Stimulated activated effector memory CD8-positive, alpha-beta T cell treated with anti-CD3 and anti-CD28 coated beads, Interleukin-12 subunit alpha, Interleukin-12 subunit beta, amount 100 ng/mL, for 72 hours (primary cell): ENCODE measurements around the gene PDE8B.

ENCODE experiments used
- ATAC-seq: fragments of 150-1000 bp; cut with Tn5 transposase; 2 replicates; pipeline ENCODE4 v1.10.0; 2021
- DNase-seq, 2 donors: peaks; one replicate each; pipeline ENCODE4 v3.0.0; 2021 to 2022; ENCODE audit warnings: low spot score in 2 of 2
- H3K27ac Mint-ChIP-seq: one replicate; pipeline ENCODE4 v1.8.0; 2022; ENCODE audit warnings: mild to moderate bottlenecking, mixed read lengths
- H3K36me3 Mint-ChIP-seq: one replicate; pipeline ENCODE4 v1.8.0; 2022; ENCODE audit warnings: mild to moderate bottlenecking, mixed read lengths
- H3K4me1 Mint-ChIP-seq: one replicate; pipeline ENCODE4 v1.8.0; 2022; ENCODE audit warnings: mixed read lengths
- H3K4me3 Mint-ChIP-seq: one replicate; pipeline ENCODE4 v1.8.0; 2022; ENCODE audit warnings: mild to moderate bottlenecking, mixed read lengths
- H3K9me3 Mint-ChIP-seq: one replicate; pipeline ENCODE4 v1.8.0; 2022; ENCODE audit warnings: mixed read lengths

PDE8B gene

GRCh38 chr5:77210091-77210963, at the start of gene PDE8B:
PDE8B (plus strand) TSS chr5:77210680; CDS start chr5:77210926, 246 bp downstream.
- Mint-ChIP-seq H3K4me3 (peak within 1 kb of the TSS; percentile 73), H3K27ac (no peak within 1 kb of the TSS)
- DNase-seq, result no peak

GRCh38 chr5:77163453-77163852, 47.0 kb upstream of the PDE8B start:
- ATAC-seq (no peak), DNase-seq (peak in 1 of 2 donors; percentile 0)
- no peaks in the 10 kb centered on the region for H3K36me3 Mint-ChIP-seq
- H3K27ac Mint-ChIP-seq, result no peak overlapping the region
- no peaks in the 10 kb centered on the region for H3K9me3 Mint-ChIP-seq
- no peak overlapping the region for H3K4me3 Mint-ChIP-seq
- no peaks in the 10 kb centered on the region for H3K4me1 Mint-ChIP-seq

More at GRCh38 chr5:77210091-77210963, at the start of gene PDE8B:
- peak; percentile 20 for ATAC-seq
- Mint-ChIP-seq H3K9me3 (no peaks in the 10 kb centered on the region), H3K4me1 (peaks cover 15% of the 10 kb centered on the region), H3K36me3 (no peaks in the 10 kb centered on the region)

- ATAC-seq, result no peak
- Mint-ChIP-seq H3K9me3 (no peaks in the 10 kb centered on the region), H3K27ac (no peak overlapping the region), H3K4me1 (no peaks in the 10 kb centered on the region), H3K36me3 (no peaks in the 10 kb centered on the region), H3K4me3 (no peak overlapping the region)
- DNase-seq, result no peak
Measured at GRCh38 chr5:77167063-77167462, 43.4 kb upstream of the PDE8B start.

- Mint-ChIP-seq H3K27ac (no peak overlapping the region), H3K9me3 (no peaks in the 10 kb centered on the region), H3K4me1 (no peaks in the 10 kb centered on the region), H3K36me3 (no peaks in the 10 kb centered on the region), H3K4me3 (no peak overlapping the region)
- no peak for DNase-seq
- no peak for ATAC-seq
Measured at GRCh38 chr5:77167695-77168121, 42.8 kb upstream of the PDE8B start.

GRCh38 chr5:77168161-77168878, 42.2 kb upstream of the PDE8B start:
- no peaks in the 10 kb centered on the region for H3K4me1 Mint-ChIP-seq
- H3K27ac Mint-ChIP-seq, result no peak overlapping the region
- DNase-seq (peak in 1 of 2 donors; percentile 38), ATAC-seq (no peak)
- no peaks in the 10 kb centered on the region for H3K36me3 Mint-ChIP-seq
- H3K4me3 Mint-ChIP-seq, result no peak overlapping the region
- H3K9me3 Mint-ChIP-seq, result no peaks in the 10 kb centered on the region

GRCh38 chr5:77168879-77169244, 41.6 kb upstream of the PDE8B start:
- Mint-ChIP-seq H3K9me3 (no peaks in the 10 kb centered on the region), H3K27ac (no peak overlapping the region), H3K36me3 (no peaks in the 10 kb centered on the region), H3K4me1 (no peaks in the 10 kb centered on the region), H3K4me3 (no peak overlapping the region)
- no peak for ATAC-seq
- DNase-seq, result peak in 1 of 2 donors; percentile 17

- DNase-seq (peak in 1 of 2 donors; percentile 8), ATAC-seq (no peak)
- Mint-ChIP-seq H3K9me3 (no peaks in the 10 kb centered on the region), H3K4me3 (no peak overlapping the region), H3K27ac (no peak overlapping the region), H3K36me3 (no peaks in the 10 kb centered on the region), H3K4me1 (no peaks in the 10 kb centered on the region)
Measured at GRCh38 chr5:77170196-77170890, 40.1 kb upstream of the PDE8B start.

GRCh38 chr5:77171141-77171910, 39.2 kb upstream of the PDE8B start:
- DNase-seq (peak in 1 of 2 donors; percentile 3), ATAC-seq (no peak)
- H3K4me1 Mint-ChIP-seq, result no peaks in the 10 kb centered on the region
- no peaks in the 10 kb centered on the region for H3K36me3 Mint-ChIP-seq
- no peaks in the 10 kb centered on the region for H3K9me3 Mint-ChIP-seq
- H3K4me3 Mint-ChIP-seq, result no peak overlapping the region
- no peak overlapping the region for H3K27ac Mint-ChIP-seq

- ATAC-seq, result no peak
- Mint-ChIP-seq H3K4me1 (no peaks in the 10 kb centered on the region), H3K36me3 (no peaks in the 10 kb centered on the region), H3K4me3 (no peak overlapping the region), H3K27ac (no peak overlapping the region), H3K9me3 (no peaks in the 10 kb centered on the region)
- DNase-seq, result no peak
Measured at GRCh38 chr5:77172713-77173328, 37.7 kb upstream of the PDE8B start.

GRCh38 chr5:77174526-77174925, 36.0 kb upstream of the PDE8B start:
- Mint-ChIP-seq H3K9me3 (no peaks in the 10 kb centered on the region), H3K4me1 (no peaks in the 10 kb centered on the region), H3K36me3 (no peaks in the 10 kb centered on the region), H3K27ac (no peak overlapping the region), H3K4me3 (no peak overlapping the region)
- ATAC-seq, result peak; percentile 14
- DNase-seq, result no peak

GRCh38 chr5:77175231-77175630, 35.2 kb upstream of the PDE8B start:
- ATAC-seq, result no peak
- no peak overlapping the region for H3K4me3 Mint-ChIP-seq
- H3K4me1 Mint-ChIP-seq, result no peaks in the 10 kb centered on the region
- H3K9me3 Mint-ChIP-seq, result no peaks in the 10 kb centered on the region
- H3K36me3 Mint-ChIP-seq, result no peaks in the 10 kb centered on the region
- DNase-seq, result no peak
- no peak overlapping the region for H3K27ac Mint-ChIP-seq

GRCh38 chr5:77176429-77176828, 34.1 kb upstream of the PDE8B start:
- Mint-ChIP-seq H3K36me3 (no peaks in the 10 kb centered on the region), H3K4me3 (no peak overlapping the region), H3K4me1 (no peaks in the 10 kb centered on the region), H3K9me3 (no peaks in the 10 kb centered on the region), H3K27ac (no peak overlapping the region)
- ATAC-seq, result no peak
- no peak for DNase-seq

GRCh38 chr5:77177576-77177975, 32.9 kb upstream of the PDE8B start:
- Mint-ChIP-seq H3K4me3 (no peak overlapping the region), H3K9me3 (no peaks in the 10 kb centered on the region), H3K36me3 (no peaks in the 10 kb centered on the region), H3K4me1 (no peaks in the 10 kb centered on the region), H3K27ac (no peak overlapping the region)
- ATAC-seq, result no peak
- DNase-seq, result no peak

GRCh38 chr5:77180167-77181081, 30.1 kb upstream of the PDE8B start:
- Mint-ChIP-seq H3K4me1 (no peaks in the 10 kb centered on the region), H3K9me3 (no peaks in the 10 kb centered on the region), H3K36me3 (no peaks in the 10 kb centered on the region), H3K4me3 (no peak overlapping the region), H3K27ac (no peak overlapping the region)
- ATAC-seq (no peak), DNase-seq (no peak)
